K562 (cell line): ENCODE measurements around the gene KLHL22. TPM values are rescaled to one million over a fixed set of nuclear protein-coding genes. Genes with fewer than 3 reads are reported as not detected.

Experiments
- AFF4 ChIP-seq: sonication (generic); formaldehyde crosslinking; IDR thresholded peaks from 2 replicates; pipeline ENCODE4 v1.8.0; 2023; ENCODE audit warnings: mild to moderate bottlenecking, missing genetic modification reagents
- ARID3A ChIP-seq: IDR thresholded peaks from 2 replicates; pipeline ENCODE4 v1.6.1; 2012; ENCODE audit warnings: low read depth, low read length, improper control_type of control experiment, borderline replicate concordance
- CBFA2T3 ChIP-seq: fragments of 450-650 bp; IDR thresholded peaks from 2 replicates; pipeline ENCODE4 v1.6.1; 2017
- CHD1 ChIP-seq: fragments of 200-600 bp; sonication (generic); IDR thresholded peaks from one replicate; pipeline ENCODE4 v1.6.1; 2012; ENCODE audit warnings: mild to moderate bottlenecking, moderate library complexity, low read length, inconsistent platforms
- ERF ChIP-seq: fragments of 450-650 bp; formaldehyde crosslinking; IDR thresholded peaks from 2 replicates; pipeline ENCODE4 v1.4.0; 2020; ENCODE audit warnings: mild to moderate bottlenecking, mixed read lengths
- GTF2E2 ChIP-seq: fragments of 200-800 bp; sonication (Bioruptor generic); IDR thresholded peaks from 2 replicates; pipeline ENCODE4 v1.6.1; 2016; ENCODE audit warnings: missing genetic modification characterization, missing compliant biosample characterization
- HDAC6 ChIP-seq: IDR thresholded peaks from 2 replicates; pipeline ENCODE4 v1.6.1; 2012; ENCODE audit warnings: low read depth, mild to moderate bottlenecking, control low read depth, inconsistent platforms, low read length, moderate library complexity
- HIVEP1 ChIP-seq: fragments of 250-450 bp; sonication (Bioruptor Pico); IDR thresholded peaks from 2 replicates; pipeline ENCODE4 v1.4.0; 2020; ENCODE audit warnings: mild to moderate bottlenecking
- KAT2B ChIP-seq: IDR thresholded peaks from one replicate; pipeline ENCODE4 v1.6.1; 2012; ENCODE audit warnings: low read depth, mild to moderate bottlenecking, control low read depth, inconsistent platforms, low read length, moderate library complexity
- MAFG ChIP-seq: fragments of 450-650 bp; conservative IDR thresholded peaks from 2 replicates; pipeline ENCODE4 v1.6.1; 2016; ENCODE audit warnings: missing genetic modification characterization, missing compliant biosample characterization
- MECOM ChIP-seq: fragments of 250-450 bp; sonication (Bioruptor Pico); IDR thresholded peaks from 2 replicates; pipeline ENCODE4 v1.8.0; 2022; ENCODE audit warnings: inconsistent platforms
- NCOR1 ChIP-seq: fragments of 450-650 bp; IDR thresholded peaks from 2 replicates; pipeline ENCODE4 v1.6.1; 2016; ENCODE audit warnings: mild to moderate bottlenecking, moderate library complexity
- NFE2 ChIP-seq: IDR thresholded peaks from 2 replicates; pipeline ENCODE4 v1.6.1; 2014; ENCODE audit warnings: antibody characterized with exemption, low read depth
- OTX1 ChIP-seq: fragments of 450-650 bp; formaldehyde crosslinking; IDR thresholded peaks from 2 replicates; pipeline ENCODE4 v1.4.0; 2022; ENCODE audit warnings: mild to moderate bottlenecking
- RAD21 ChIP-seq, 2 experiments: fragments of 250-450 bp in 1 of 2; fragments of 450-650 bp in 1 of 2; sonication (Bioruptor Pico) in 1 of 2; formaldehyde crosslinking in 1 of 2; IDR thresholded peaks in 1 of 2; conservative IDR thresholded peaks in 1 of 2; 2 replicates each; pipeline versions ENCODE4 v1.4.0 to v1.8.0; 2020 to 2022; ENCODE audit warnings: mild to moderate bottlenecking in 2 of 2, moderate library complexity in 1 of 2
- SMAD2 ChIP-seq: fragments of 150-350 bp; IDR thresholded peaks from 2 replicates; pipeline ENCODE4 v1.6.1; 2014; ENCODE audit warnings: low read depth, mild to moderate bottlenecking, low read length
- SMAD3 ChIP-seq: fragments of 450-650 bp; formaldehyde crosslinking; conservative IDR thresholded peaks from 2 replicates; pipeline ENCODE4 v1.4.0; 2020; ENCODE audit warnings: mild to moderate bottlenecking
- SRSF1 ChIP-seq: fragments of 200-400 bp; formaldehyde crosslinking; IDR thresholded peaks from 2 replicates; pipeline ENCODE4 v1.6.1; 2017; ENCODE audit warnings: mild to moderate bottlenecking, low read depth, low read length, moderate library complexity
- TCF7L2 ChIP-seq: fragments of 150-350 bp; IDR thresholded peaks from 2 replicates; pipeline ENCODE4 v1.6.1; 2016; ENCODE audit warnings: low read depth, mild to moderate bottlenecking, low read length, moderate library complexity
- ZBED1 ChIP-seq: IDR thresholded peaks from 2 replicates; pipeline ENCODE4 v1.6.1; 2014
- ZBTB1 ChIP-seq: sonication (generic); formaldehyde crosslinking; IDR thresholded peaks from 2 replicates; pipeline ENCODE4 v1.8.1; 2023; ENCODE audit warnings: missing genetic modification reagents, low read depth, mild to moderate bottlenecking, borderline replicate concordance
- ZFP1 ChIP-seq: fragments of 450-650 bp; formaldehyde crosslinking; IDR thresholded peaks from 2 replicates; pipeline ENCODE4 v1.4.0; 2020; ENCODE audit warnings: mild to moderate bottlenecking, mixed read lengths
- ZNF324 ChIP-seq: fragments of 250-450 bp; sonication (Bioruptor Pico); IDR thresholded peaks from 2 replicates; pipeline ENCODE4 v1.4.0; 2020; ENCODE audit warnings: mild to moderate bottlenecking
- ZNF395 ChIP-seq: fragments of 200-800 bp; sonication (Bioruptor generic); IDR thresholded peaks from 2 replicates; pipeline ENCODE4 v1.6.1; 2017; ENCODE audit warnings: missing genetic modification characterization, missing compliant biosample characterization
- ZSCAN29 ChIP-seq: fragments of 450-650 bp; IDR thresholded peaks from 2 replicates; pipeline ENCODE4 v1.6.1; 2017
- polyA plus RNA-seq, 8 experiments: library from polyadenylated mRNA; depleted of rRNA in 4 of 8; stranded (reverse) in 5 of 8; unstranded in 3 of 8; fragments of >200 nt; fragmentation: Nextera tagmentation in 2 of 8; fragmentation: Illumina TruSeq in 1 of 8; extraction: Ambion mirVana in 2 of 8; extraction: Trizol in 1 of 8; gene quantifications; 2 replicates each; pipeline versions ENCODE4 v1.2.1 to v1.2.3, GENCODE V29; 2011 to 2014; ENCODE audit warnings: inconsistent platforms in 1 of 8, missing spikeins in 1 of 8
- total RNA-seq, 7 experiments: library from RNA; depleted of rRNA in 6 of 7; stranded (reverse); fragments of >200 nt in 6 of 7; fragmentation: Illumina TruSeq in 2 of 7; extraction: Trizol in 2 of 7; gene quantifications; 2 replicates each; pipeline versions ENCODE4 v1.2.1 to v1.2.3, GENCODE V29; 2011 to 2021; ENCODE audit warnings: low replicate concordance in 1 of 7

The KLHL22 gene
- total and polyA plus RNA-seq, 9 of the 15 experiments (the other 6 are each of a cell fraction or from before 2014, with no cell fraction given) = 1.3 to 25.6 (median 15.2) TPM

GRCh38 chr22:20449819-20450550 is 45.6 kb downstream of the KLHL22 start (continued):
- TF ChIP-seq SMAD2 = no peak
- TF ChIP-seq ZNF324 (CRISPR knock-in tag) = no peak
- TF ChIP-seq GTF2E2 = no peak
- no peak for TF ChIP-seq TCF7L2
- TF ChIP-seq HIVEP1 (CRISPR knock-in tag) = no peak
- no peak for TF ChIP-seq ZNF395 (CRISPR knock-in tag)
- TF ChIP-seq ZSCAN29 = no peak
- no peak for TF ChIP-seq ARID3A
- no peak for TF ChIP-seq CBFA2T3
- TF ChIP-seq NCOR1 = no peak
- TF ChIP-seq SRSF1 = no peak
- no peak for TF ChIP-seq RAD21 (CRISPR knock-in tag; conservative IDR thresholded peaks at IDR 0.05 in 1 of 2, IDR thresholded peaks at IDR 0.05 in 1 of 2)
- TF ChIP-seq CHD1 = no peak
- no peak for TF ChIP-seq ZFP1
- TF ChIP-seq SMAD3 (CRISPR knock-in tag) = 0 out of 2 replicates have a peak, but pooled peaks have one; percentile 46
- TF ChIP-seq OTX1 = no peak
- TF ChIP-seq NFE2 = no peak
- no peak for TF ChIP-seq AFF4 (CRISPR knock-in tag)
- TF ChIP-seq MECOM (CRISPR knock-in tag) = 0 out of 2 replicates have a peak, but pooled peaks have one; percentile 29
- no peak for TF ChIP-seq MAFG (tag)
- no peak for TF ChIP-seq ZBTB1
- no peak for TF ChIP-seq HDAC6
- TF ChIP-seq ERF (CRISPR knock-in tag) = no peak
- no peak for TF ChIP-seq ZBED1
- TF ChIP-seq KAT2B = no peak
